HG03064 (cell line): Measurements from ENCODE around the gene KCNMA1.

ENCODE experiments used
- ATAC-seq: cut with Tn5 transposase; IDR thresholded peaks from one replicate; pipeline ENCODE4 v1.9.1; 2021; ENCODE audit warnings: low read depth; ENCODE audit not compliant: unreplicated experiment

Gene KCNMA1

DNA sequence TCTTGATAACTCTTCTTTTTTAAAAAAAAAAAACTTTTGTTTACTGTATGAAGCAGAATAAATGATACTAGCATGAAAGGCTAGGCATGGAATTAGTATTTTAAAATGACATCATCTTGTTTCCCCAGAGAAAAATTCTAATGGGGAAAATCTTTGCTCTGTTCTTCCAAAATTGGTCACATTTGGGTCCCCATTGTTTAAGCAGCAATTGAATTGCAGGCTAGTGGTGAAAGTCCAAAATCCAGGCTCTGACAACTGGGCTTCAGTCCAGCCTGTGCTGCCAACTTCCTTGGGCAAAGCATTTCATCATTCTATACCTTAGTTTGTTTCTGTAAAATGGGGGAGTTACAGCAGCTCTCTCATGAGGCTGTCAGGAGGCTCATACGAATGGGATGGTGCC, 726.4 kb downstream of the KCNMA1 start:
- no peak for ATAC-seq

DNA sequence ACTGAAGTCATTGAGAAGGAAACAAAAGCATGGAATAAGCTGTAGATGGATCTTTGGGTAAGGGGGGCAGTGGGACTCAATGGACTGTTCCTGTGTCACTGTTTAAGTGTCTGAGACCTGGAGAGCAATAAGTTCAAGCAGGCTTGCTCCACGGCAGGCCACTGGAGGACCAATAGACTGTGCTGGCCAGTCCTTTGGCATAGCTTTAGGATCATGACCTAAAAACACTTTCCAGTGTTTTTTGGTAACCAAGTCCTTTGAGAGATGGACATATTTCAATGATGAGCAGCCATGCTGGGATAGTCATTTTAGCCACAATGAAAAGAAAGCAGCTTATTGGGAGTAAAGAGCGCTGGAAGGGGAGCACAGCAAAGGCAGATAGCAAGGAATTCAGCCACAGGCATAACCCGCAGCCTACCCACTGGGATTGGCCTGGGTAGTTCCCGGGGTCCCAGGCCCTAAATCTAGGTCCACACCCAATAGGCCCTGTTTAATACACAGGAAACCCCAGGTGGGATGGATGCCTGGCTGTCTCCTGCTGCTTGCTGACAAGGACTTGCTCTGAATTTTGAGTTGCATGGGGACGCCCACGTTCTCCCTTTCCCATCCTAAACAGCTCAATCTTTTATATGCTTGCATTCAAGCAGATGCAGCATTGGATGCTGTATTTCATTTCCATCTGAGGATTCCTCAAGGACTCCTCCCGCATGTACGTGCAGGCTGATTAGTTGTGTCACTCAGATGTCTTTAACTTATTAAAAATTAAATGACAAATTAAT, 727.2 kb downstream of the KCNMA1 start:
- no peak for ATAC-seq

DNA sequence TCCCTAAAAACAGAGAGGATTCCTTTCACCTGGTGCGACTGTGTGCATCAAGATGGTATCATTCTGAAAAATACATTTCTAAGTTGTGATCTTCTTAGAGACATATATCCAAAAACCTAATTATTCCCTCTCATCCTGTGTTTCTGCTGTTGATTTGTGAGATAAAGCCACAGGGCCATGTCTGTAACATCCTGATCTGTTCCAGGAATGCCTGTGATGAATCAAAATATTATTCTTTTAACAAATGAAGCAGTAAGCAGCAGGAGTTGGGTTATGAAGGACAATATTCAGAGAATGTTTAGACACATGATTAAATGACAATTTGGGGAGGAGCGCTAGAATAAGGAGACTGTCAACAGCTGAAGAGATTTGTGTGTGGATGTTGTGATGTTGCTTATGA, 731.4 kb downstream of the KCNMA1 start:
- no peak for ATAC-seq

DNA sequence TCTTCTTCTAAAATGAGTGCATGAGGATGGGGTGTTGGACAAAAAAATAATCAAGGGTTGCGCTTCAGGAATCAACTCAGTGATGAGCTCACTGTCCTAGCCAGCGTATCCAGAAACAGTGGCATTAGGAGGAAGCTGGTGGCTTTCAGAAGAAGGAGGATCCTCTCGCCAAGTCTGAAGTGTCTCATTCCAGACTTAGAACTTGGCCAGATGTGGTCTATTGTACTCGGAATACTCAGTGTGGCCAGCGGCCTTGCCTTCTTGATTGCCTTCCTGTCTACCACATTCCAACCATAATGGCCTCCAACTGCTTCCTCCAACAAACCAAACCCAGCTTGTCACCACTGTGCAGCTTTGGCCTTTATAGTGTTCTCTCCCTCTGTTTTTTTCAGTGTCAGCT, 732.4 kb downstream of the KCNMA1 start:
- ATAC-seq = no peak

DNA sequence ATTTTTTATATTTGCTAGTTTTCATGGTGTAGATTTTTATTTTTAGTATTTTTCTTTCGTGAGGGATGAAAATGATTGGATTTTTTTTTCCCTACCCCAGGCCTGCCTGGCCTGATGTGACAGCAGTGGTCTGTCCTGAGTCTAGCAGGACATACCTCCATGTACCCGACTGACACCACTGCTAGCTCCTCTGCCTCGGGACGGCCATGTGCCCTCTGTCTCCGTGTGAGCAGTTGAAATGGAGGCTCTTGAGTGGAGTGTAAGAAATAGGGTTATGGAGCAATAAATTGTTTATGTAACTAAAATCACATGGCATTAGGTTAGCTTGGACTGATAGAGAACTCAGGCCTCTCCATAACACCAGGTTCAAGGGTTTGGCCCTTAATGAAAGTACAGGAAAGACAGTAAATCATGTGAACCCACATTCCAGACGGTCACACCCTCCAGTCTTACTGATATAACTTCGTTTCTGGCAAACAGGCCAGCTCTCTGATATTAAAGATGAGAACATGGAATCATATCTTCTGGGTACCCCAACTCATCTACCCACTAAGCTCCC, 734.1 kb downstream of the KCNMA1 start:
- no peak for ATAC-seq

DNA sequence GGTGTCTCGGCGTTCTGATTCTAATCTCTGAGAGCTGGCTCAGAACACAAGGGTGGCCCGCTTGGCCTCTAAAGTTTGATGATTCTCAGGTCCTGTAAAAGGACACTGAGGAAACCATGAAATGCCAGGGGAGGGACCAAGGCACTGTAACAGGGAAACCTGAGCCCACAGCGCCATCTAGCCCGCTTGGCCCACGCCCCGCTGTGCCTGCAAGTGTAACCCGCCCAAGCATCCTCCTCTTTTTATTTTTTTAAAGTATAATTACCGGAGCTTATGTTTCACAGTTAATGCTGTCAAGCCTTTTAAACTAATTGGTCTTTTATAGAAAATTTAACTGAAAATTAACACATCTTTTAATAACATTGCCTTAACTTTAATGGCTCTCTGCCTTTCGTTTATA, 734.7 kb downstream of the KCNMA1 start:
- no peak for ATAC-seq

DNA sequence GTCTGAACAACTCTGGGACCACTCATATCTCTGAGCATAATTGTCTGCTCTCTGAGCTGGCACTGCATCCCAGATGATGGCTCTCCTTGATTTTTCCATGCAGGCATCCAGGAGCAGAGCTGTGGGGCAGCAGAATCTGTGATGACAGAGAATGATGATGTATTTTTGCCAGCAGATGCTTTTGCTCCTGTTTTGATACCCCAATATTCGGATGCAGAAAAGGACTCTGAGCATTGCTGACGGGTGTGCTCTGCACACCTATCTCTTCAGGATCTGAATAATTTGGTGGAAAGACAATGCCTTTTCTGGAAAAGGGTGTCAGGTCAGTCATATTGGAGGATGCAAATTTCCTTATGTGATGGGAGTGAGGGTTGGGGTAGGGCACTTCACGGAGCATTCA, 735.9 kb downstream of the KCNMA1 start:
- no peak for ATAC-seq

DNA sequence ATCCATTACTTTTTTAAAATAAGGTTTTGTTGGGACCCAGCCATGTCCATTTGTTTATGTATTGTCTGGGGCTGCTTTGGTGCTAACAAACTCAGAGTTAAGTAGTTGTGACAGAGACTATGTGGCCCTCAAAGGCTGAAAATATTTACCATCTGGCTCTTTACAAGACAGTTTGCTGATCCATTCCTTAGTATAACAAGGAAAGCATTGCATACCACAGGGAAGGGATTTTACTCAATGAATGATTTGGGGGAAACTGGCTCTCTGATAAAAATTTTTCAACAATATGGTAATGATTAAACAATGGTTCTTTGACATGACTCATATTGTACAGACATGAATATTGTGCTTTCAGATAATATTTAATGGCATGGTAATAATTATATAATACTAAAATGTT, 738.1 kb downstream of the KCNMA1 start:
- no peak for ATAC-seq

DNA sequence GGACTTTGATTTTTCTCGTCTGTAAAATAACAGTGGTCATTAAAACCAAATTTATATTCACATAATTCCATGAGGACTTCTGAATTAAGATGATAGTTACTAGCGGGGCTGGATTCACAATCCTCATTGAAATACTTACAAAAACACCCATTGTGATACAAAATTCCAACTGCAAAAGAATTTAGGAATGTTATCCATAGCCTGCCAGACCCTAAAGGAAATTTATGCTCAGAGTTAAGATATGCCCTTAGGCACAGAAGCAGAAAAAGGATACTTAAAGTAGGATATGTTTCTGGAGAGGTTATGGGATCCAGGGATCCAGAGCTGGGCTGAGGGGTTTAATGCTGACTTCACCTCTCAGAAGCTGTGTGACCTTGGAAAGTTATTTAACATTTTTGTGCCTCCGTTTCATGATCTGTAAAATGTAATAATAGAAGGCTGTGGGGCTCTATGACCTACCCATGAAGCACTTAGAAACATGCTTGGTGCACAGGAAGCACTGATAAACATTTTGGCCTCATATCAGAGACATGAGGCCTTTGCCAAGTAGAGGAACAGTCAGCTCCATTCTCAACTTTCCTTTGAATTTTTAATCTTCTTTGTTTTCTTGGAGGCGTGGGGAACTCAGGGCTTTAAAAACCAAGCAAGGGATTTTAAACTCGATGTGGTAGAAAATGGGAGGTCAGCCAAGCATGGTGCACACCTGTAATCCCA, 744.7 kb downstream of the KCNMA1 start:
- ATAC-seq = no peak

DNA sequence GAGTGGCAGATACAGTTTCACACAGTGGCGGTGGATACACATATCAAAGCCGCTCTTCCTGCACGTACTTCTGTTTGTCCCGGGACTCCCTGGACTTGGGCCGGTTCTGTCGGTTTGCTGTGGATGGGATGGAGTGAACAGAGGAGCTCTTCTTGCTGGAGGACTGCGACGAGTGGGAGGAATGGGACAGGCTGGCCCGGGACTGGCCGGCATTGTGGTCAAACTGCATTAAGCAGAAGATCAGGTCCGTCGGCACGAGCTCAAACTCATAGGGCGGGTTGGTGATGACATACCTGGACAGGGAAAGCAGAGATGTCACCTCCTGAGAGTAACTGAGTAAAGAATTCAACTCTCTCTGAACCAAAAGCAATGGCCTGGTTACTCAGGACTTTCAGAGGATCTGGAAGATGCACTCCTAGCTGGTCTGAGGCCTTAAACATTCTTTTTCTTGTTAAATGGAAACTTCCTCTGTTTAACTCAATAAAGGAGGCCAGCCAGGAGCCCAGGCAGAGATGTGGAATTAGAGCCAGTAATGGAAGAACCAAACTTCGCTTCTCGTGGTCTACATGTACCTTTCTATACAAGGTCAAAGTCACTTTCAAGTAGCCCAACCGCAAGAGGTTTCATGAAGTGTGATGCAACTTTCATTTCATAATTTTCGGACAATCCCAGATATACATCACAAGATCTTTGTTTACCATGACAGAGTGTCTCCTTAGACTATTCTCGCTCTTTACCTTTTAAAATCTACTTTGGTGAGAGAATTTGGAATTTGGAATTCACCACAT, 750.2 kb downstream of the KCNMA1 start:
- no peak for ATAC-seq

DNA sequence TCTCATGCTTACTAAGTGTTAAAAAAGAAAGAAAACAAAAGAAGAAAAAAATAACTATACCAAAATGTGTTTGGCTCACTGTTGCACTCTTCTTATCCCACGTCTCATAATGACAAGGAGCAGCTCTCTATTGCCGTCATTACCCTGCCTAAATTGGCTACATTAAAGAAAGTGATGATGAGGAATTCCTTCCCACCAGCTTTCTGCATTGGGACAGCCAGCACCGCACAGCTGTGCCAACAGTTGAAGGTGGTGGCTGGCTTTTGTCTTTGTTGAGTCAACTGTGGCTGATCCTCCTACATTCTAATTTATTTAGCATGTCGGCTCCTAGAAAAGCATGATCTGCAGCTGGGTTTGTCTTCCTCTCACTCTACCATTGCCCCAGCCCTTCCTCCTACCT, 751.8 kb downstream of the KCNMA1 start:
- no peak for ATAC-seq

DNA sequence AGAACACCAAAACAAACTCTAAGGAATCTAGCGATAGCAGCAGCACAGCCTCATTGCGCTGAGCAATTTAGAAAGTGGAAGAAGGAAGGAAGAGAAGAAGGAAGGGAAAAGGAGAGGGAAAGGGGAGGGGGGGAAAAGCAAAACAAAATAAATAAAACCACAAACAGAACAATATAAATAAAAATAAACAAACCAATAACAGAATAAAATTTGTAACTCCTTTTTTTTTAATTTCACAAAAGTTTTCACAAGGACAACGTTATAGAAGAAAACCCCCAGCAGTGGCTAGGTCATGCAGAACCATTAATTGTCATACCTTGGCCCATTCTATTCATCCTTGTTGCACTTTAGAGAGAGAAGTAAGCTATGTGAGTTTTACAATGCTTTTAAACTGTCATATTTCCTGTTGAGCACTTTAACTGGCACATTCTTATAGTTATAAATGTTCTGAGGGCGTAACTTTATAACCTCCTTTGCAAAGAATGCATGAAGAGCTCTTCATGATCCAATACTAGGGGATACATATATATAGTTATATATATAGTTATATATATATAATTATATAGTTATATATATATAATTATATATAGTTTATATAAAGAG, 752.8 kb downstream of the KCNMA1 start:
- ATAC-seq = no peak

DNA sequence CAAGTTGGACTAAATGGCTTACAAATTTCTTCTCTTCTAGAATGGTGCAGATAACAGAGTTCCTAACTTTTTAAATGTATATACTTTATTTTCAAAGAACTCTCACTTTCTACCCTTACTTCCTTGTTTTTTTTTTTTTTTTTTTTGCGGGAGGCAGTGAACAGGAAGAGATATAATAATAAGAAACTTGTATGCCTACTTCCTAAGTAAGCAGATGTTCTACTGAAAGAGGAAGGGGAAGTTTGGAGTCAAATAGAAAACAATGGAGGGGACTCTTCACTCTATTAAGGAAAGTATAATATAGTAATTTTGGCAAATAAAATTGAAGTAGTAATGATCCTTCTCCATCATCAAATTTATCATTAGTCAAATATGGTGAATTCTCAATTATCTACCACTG, 754.0 kb downstream of the KCNMA1 start:
- no peak for ATAC-seq

DNA sequence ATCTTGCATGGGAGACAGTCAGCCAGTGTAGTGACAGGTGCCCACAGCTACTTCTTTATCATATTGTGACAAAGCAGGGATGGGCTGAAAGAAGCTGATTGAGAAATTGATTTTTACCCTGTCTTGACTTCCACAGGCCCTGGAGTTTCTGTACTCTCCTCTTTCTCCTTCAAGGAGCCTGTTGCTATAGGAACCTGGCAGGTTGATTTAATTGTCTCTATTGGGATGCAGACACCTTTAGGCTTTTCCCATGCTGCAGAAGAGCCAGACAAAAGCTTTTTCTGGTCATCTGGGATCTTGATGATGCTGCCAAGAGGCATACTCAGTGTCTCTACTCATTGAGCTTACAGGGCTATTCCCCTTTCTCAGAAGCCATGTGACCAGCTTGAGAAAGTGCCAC, 754.8 kb downstream of the KCNMA1 start:
- ATAC-seq = no peak

DNA sequence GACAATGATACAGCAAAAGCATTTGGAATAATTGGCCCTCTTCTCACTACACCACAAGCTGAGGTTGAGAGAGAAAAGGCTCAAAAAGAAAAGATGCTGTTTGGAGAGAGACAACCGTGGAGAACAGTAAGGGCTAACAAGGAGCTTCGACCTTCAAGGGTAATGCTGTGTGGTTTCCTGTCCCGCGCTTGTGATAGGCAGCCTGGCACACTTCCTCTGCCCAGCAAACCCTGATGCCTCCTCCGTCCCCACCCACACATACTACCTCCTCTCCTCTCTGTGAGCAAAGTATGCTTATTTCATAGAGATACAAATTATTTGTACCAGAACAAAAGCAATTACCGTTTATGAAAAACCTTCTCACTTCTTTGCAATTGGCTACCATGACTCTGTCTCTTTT, 755.4 kb downstream of the KCNMA1 start:
- no peak for ATAC-seq

DNA sequence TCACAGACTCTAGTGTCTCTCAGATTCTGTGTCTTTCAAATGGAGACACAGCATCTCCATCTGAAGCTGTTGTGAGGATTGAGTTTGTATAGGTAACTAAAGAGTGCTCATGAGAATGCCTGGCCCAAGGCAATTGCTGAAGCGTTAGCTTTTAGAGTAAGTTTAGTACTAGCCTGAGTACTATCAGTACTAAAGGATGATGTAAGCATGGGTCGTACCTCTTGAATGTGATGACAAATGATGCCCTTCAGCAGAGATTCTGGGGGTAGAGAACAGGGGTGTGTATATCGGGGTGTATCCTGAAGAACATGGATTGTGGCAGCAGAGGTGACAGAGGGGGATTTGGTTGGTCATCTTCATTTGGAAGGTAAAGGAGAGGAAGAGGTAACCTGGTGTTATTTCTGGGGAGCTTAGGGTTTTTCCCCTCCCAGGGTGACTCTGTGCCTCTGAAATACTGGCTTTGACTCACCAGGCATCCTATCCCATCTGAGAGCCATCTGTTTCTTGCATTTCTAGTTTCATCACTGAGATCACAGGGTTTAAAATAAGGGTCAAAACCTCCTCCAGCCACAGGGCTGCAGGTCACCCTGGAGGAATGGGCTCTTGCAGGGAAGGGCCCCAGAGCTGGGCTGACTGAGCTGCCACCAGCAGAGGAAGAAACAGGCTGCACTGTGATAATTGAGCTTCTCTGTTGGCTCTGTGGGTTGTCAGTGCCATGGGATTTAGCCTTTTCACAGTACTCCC, 756.0 kb downstream of the KCNMA1 start:
- no peak for ATAC-seq

DNA sequence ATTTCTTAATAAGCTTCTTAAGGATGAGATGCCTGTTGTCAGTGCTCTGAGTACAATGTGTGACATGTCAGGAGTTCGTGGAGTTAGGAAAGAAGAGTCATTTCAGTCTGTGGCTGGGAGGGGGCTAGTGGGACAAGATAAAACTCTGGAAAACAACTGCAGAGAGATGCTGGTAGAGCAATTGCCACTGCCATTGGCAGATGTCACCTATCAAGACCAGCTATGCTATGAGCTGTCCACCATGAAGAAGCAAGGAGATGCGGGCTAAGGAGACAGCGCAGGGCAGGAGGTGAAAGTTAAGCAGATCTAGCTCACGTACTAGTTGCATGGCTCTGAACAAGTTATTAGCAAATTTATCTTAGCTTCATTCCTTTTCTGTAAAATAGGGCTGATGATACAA, 756.7 kb downstream of the KCNMA1 start:
- no peak for ATAC-seq

DNA sequence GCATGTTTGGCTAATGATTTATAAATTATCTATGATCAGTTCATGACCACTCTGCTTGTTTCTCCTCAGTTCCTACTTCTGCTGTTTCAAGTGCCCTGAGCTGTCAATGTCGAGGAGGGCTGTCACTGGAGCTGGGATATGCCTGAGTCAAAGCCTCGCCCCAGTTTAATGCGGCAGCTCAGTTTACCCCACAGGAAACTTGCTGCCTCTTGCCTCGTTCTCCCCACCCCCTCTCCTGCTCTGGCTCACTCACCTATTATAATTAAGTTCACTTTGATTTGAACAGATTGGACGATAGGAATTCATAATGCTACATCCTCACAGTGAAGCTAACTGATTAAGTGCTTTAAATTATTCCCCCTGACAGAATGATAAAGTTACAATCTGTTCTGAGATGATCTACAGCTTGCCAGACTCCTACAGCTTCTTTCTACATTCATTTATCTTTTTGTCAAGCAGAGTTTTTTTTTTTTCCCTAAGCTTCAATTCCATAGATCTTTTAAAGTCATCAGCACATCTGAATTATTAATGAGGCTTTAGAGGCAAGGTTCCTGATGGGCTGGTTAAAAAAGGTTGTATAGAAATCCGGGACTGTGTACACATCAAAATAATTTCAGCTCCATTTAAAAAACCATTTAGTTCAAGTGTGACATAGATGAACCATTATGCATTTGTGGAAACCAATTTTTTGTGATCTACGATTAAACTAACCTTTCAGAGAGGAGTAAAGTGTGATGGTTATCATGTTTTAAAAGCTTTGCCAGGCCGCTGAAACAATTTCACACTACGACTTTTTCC, 758.3 kb downstream of the KCNMA1 start:
- ATAC-seq = no peak

DNA sequence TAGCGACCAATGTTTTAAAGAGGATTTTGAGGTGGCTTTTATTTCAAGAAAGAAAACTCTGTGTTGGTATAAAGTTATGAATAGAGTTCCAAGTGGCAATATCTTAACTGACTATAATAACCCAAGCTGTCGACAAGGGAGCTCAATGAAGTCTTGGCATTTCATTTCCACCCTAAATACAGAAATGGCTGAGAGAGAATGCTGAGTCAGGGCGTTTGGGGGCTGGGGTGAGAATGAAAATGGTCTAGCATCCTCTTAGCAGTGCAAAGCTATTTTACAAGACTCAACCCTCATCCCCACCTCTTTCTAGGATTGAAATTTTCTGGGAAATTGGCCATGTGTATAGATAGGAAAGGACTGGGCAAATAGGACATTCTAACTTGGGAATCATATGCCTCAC, 759.1 kb downstream of the KCNMA1 start:
- ATAC-seq = no peak
